Body of pancreas (tissue), 4 donors: Measurements from ENCODE around the gene STAT5B.

Source experiments
- POLR2A ChIP-seq, 3 donors: fragments of 450-650 bp; IDR thresholded peaks; one replicate each; pipeline ENCODE4 v1.6.1; 2016; ENCODE audit warnings: antibody characterized with exemption in 3 of 3, mild to moderate bottlenecking in 2 of 3
- TF ChIP-seq, protein P1 (sequence below), 7 experiments: fragments of 450-650 bp in 4 of 7; fragments of 200-600 bp in 3 of 7; sonication (generic) in 3 of 7; IDR thresholded peaks; one replicate each; pipeline ENCODE4 v1.5.1; 2016 to 2019; ENCODE audit warnings: antibody characterized with exemption in 7 of 7

- TF ChIP-seq, protein P1, sequence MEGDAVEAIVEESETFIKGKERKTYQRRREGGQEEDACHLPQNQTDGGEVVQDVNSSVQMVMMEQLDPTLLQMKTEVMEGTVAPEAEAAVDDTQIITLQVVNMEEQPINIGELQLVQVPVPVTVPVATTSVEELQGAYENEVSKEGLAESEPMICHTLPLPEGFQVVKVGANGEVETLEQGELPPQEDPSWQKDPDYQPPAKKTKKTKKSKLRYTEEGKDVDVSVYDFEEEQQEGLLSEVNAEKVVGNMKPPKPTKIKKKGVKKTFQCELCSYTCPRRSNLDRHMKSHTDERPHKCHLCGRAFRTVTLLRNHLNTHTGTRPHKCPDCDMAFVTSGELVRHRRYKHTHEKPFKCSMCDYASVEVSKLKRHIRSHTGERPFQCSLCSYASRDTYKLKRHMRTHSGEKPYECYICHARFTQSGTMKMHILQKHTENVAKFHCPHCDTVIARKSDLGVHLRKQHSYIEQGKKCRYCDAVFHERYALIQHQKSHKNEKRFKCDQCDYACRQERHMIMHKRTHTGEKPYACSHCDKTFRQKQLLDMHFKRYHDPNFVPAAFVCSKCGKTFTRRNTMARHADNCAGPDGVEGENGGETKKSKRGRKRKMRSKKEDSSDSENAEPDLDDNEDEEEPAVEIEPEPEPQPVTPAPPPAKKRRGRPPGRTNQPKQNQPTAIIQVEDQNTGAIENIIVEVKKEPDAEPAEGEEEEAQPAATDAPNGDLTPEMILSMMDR (IDR thresholded peaks at IDR 0.05): no peak
- TF ChIP-seq POLR2A (IDR thresholded peaks at IDR 0.05): no peak
These were observed 11.2 kb upstream of the STAT5B start for GRCh38 chr17:42287305-42287976.
